Activated CD8-positive, alpha-beta memory T cell treated with anti-CD3 and anti-CD28 coated beads, Interleukin-2, amount 50 U/mL, for 1 hour (primary cell): ENCODE results near the gene NFATC3.
"Not testable (repeated sequence)": the region's sequence is repeated elsewhere in the genome, so short reads cannot be mapped to it uniquely, and the experiment has no call there.

Experiments
- DNase-seq: peaks from one replicate; pipeline ENCODE4 v3.0.0-alpha.2; 2020; ENCODE audit errors: extremely low read depth

Gene NFATC3

DNA sequence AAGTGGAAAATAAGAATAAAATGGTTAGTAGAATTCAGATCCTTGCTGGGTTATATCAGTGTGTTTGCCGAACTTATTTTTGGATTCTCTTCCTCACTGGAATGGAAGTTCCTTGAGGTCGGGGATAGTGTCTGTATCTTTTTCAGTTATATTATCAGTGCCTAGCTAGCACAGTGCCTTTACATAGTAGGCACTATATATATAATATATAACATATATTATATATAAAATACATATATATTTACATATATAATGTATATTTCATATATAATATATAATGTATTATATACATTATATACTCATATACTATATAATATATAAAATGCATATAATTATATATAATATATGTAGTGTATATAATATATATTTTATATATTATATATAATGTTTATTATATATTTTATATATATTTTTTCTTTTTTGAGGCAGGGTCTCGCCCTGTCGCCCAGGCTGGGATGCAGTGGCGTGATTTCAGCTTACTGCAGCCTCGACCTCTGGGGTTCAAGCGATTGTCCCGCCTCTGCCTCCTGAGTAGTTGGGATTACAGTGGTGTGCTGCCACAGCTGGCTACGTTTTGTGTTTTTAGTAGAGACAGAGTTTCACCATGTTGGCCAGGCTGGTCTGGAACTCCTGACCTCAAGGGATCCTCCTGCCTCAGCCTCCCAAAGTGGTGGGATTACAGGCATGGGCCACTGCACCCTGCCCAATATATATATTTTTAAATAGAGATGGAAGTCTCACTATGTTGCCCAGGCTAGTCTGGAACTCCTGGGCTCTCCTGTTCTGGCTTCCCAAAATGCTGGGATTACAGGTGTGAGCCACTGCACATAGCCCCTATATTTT is 3.2 kb downstream of the NFATC3 start:
- no peak for DNase-seq

DNA sequence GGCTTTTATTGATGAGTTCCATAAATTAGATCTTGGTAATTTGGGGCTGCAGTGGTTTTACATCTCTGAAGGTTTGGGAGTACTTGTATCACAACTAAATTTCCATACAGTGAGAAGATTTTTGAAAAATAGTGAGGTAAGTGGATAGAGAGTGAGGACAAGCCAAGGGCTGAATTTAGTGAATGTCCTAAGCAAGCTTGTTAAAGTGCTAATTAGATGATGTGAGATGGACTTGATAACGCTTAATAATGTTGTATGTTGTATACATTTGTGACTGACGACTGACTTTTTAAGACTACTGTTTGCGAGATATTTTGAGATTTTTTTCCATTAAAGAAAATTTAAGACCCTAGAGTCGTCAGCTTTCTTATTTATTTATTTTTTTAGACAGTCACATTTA is 3.9 kb downstream of the NFATC3 start:
- DNase-seq: no peak

DNA sequence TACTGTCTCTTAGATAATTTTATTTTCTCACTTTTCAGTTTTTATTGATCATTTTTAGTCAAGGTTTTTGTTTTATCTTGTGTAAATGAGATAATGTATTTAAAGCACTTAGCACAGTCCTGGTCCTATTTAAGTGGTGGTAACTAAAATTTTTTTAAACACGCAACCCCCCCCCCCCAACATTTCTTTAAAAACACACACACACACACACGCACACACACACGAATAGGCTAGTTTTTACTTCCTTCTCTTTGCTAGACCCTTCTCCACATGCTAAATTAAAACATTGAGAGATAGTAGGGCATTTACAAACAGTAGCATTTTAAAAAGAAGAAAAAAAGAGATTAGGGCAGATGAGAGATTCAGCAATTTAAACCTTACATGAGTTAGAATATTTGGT is 5.0 kb downstream of the NFATC3 start:
- DNase-seq: no peak

DNA sequence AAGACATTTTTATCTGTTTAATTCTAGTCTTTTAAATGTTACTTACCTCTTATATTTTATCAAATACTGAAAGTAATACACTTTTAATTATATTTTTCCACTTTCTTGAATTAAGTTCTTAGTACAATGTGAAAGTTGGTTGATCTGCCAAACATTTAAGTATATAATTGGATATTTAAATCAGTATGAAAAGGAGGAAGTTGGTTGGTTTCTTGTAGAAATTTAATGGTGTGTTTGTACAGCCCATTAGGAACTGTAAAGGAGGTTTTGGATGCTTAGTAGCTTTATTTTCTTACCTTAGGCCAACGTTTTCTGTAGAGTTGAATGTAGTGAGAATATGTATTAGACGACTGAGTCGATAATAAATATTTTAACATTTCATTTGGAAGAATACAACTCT is 5.4 kb downstream of the NFATC3 start:
- DNase-seq: no peak

DNA sequence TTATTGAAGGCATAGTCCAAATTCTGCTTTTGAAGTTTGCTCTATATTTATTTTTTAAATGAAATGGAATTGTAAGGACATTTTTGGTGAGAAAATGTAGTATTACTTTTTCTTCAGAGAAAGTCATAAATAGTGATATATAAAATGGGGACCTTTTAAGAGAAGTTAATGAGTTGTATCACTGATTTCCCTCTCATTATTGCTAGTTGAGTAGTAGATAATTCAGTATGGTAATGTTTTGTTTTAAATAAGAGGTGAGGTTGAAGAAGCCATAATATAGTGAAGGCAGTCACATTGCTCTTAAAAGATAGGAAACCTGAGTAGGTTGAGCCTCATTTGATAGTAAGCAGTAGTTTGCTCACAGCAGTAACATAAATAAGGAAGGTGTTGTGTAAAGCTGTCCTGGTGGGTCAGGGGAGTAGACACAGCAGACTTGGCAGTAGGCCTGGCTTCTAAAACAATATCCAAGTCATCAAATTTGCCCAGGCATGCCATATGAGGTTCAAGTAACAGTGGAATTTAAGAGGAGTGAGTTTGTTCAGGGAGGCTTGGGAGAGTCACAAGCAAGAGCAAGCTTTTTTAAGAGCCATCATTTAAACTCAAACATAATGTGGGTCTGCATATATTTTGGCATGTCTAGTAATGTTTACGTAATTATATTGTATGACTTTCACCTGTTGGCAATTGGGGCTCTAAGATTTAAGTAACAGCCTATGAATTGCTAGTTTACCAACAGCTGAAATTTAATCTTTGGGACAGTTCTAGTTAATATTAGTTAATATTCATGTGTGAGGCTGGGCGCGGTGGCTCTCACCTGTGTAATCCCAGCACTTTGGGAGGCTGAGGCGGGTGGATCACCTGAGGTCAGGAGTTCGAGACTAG is 6.5 kb downstream of the NFATC3 start:
- DNase-seq: no peak

GRCh38 chr16:68092275-68092674 is 7.1 kb downstream of the NFATC3 start:
- DNase-seq: not testable (repeated sequence)

DNA sequence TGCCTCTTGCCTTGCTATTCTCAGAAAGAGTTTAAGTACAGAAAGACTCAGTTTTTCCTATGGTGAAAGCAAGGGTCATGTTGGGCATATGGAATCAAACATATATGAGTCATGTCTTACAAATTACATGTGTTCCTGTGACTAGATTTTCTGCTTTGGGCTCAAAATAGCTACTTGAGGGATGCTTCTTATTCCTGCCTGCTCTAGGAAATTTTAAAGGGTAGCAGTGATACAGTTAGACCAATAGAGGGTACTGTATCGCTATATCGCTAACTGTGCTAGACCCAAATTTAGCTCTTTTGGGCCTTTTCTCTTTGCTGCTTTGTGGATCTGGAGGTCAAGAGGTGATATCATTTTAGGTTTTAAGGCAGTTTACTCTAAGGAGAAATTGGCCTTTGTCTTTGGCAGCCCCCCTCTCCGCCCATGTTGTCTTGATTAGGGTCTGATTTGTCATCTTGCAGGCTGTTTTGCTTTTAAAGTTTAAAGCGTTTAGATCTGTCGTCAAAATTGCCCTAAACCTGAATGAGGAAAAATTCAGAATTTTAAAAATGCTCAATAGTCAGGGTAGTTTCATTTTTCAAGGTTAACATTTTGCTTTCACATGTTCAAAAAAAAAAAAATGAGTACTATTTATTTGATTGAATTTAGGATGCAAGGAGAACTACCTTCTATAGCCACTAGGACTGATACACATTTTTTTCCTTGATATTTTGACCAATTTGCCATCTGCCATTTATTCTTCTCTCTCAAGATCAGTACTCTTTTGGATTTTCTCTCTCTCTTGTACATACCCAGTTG is 8.8 kb downstream of the NFATC3 start:
- no peak for DNase-seq

GRCh38 chr16:68094614-68094934 is 9.4 kb downstream of the NFATC3 start:
- no peak for DNase-seq

GRCh38 chr16:68096491-68096890 is 11.3 kb downstream of the NFATC3 start:
- no peak for DNase-seq

GRCh38 chr16:68097088-68097487 is 11.9 kb downstream of the NFATC3 start:
- DNase-seq: no peak

GRCh38 chr16:68097895-68098294 is 12.7 kb downstream of the NFATC3 start:
- DNase-seq: no peak

DNA sequence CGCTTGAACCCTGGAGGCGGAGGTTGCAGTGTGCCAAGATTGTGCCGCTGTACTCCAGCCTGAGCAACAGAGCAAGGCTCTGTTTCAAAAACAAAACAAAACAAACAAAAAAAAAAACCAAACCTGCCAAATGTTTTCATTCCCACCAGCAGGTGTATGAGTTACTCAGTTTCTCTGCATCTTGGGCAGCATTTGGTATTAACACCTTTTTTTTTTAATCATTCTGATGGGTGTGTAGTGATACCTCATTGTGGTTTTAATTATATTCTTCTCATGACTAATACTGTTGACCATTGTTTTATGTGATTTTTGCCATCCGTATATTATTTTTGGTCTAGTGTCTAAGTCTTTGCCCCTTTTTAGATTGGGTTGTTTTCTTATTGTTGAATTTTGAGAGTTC is 15.3 kb downstream of the NFATC3 start:
- DNase-seq: no peak

GRCh38 chr16:68105611-68106010 is 20.4 kb downstream of the NFATC3 start:
- DNase-seq: no peak

- not testable (repeated sequence) for DNase-seq
Observed at GRCh38 chr16:68107230-68107928, 22.2 kb downstream of the NFATC3 start.

GRCh38 chr16:68109156-68109555 is 24.0 kb downstream of the NFATC3 start:
- not testable (repeated sequence) for DNase-seq

DNA sequence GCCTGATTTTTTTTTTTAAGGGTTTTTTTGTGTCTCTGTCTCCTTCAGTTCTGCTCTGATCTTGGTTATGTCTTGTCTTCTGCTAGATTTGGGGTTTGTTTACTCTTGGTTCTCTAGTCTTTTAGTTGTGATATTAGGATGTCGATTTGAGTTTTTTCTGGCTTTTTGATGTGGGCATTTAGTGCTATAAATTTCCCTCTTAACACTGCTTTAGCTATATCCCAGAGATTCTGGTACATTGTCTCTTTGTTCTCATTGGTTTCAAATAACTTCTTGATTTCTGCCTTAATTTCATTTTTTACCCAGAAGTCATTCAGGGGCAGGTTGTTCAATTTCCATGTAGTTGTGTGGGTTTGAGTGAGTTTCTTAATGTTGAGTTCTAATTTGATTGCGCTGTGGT is 25.4 kb downstream of the NFATC3 start:
- not testable (repeated sequence) for DNase-seq

DNA sequence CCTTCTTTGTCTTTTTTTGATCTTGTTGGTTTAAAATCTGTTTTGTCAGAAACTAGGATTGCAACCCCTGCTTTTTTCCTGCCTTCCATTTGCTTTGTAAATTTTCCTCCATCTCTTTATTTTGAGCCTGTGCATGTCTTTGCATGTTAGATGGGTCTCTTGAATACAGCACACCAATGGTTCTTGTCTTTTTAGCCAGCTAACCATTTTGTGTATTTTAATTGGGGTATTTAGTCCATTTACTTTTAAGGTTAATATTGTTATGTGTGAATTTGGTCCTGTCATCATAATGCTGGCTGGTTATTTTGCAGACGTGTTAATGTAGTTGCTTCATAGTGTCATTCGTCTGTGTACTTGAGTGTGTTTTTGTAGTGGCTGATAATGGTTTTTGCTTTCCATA is 26.2 kb downstream of the NFATC3 start:
- no peak for DNase-seq

DNA sequence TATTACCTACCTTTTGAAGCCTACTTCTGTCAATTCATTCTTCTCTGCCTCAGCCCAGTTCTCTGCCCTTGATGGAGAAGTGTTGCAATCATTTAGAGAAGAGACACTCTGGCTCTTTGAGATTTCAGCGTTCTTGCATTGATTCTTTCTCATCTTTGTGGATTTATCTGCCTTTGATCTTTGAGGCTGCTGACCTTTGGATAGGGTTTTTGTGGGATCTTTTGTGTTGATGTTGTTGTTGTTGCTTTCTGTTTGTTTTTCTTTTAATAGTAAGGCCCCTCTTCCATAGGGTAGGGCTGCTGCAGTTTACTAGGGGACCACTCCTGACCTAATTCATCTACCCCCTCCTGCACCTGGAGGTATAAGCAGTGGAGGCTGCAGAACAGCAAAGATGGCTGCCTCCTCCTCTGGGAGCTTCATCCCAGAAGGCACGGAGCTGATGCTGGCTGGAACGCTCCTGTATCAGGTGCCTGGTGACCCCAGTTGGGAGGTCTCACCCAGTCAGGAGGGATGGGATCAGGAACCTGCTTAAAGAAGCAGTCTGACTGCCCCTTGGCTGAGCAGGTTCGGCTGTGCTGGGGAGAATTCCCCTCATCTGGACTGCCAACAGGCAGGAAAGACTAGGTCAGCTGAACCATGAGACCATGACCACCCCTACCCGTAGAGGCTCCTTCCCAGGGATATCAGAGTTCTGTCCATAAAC is 28.0 kb downstream of the NFATC3 start:
- no peak for DNase-seq

GRCh38 chr16:68113765-68114240 is 28.6 kb downstream of the NFATC3 start:
- DNase-seq: no peak

- DNase-seq: not testable (repeated sequence)
Observed at GRCh38 chr16:68114939-68115338, 29.8 kb downstream of the NFATC3 start.

DNA sequence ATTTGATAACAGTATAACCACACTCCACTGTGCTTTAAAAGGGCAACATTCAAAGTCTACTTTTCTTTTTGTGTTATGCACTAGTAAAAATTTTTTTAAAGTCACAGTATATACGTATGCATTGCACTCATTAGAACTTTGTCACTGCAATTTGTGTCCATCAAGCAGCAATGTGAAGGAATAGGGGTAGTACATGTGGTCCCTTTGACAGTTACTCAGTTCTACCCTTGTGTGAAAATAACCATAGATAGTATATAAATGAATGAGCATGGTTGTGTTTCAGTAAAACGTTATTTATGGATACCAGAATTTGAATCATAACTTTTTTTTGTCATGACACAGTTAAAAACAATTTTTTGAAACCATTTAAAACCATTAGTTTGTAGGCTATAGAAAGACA is 30.7 kb downstream of the NFATC3 start:
- no peak for DNase-seq
